GM20000 (cell line): ENCODE results near the gene ANKHD1.
"Not testable (repeated sequence)": the region's sequence is repeated elsewhere in the genome, so short reads cannot be mapped to it uniquely, and the experiment has no call there.

Experiments used
- DNase-seq: peaks from one replicate; pipeline ENCODE4 v3.0.0; 2012; ENCODE audit warnings: low spot score
- CTCF ChIP-seq: IDR thresholded peaks from 2 replicates; pipeline ENCODE4 v1.5.1; 2012; ENCODE audit warnings: mild to moderate bottlenecking, control low read depth; ENCODE audit errors: extremely low read depth, missing control alignments

ANKHD1 gene

GRCh38 chr5:140570488-140570887, 168.9 kb downstream of the ANKHD1 start:
- no peak for TF ChIP-seq CTCF
- no peak for DNase-seq

- no peak for DNase-seq
- TF ChIP-seq CTCF: no peak
These were observed 169.5 kb downstream of the ANKHD1 start for GRCh38 chr5:140571105-140571504.

GRCh38 chr5:140573683-140574082, 172.1 kb downstream of the ANKHD1 start:
- no peak for DNase-seq
- TF ChIP-seq CTCF: no peak

- DNase-seq: no peak
- TF ChIP-seq CTCF: no peak
These were observed 172.5 kb downstream of the ANKHD1 start for GRCh38 chr5:140574165-140574564.

GRCh38 chr5:140575309-140575708, 173.7 kb downstream of the ANKHD1 start:
- no peak for TF ChIP-seq CTCF
- DNase-seq: no peak

GRCh38 chr5:140576776-140577201, 175.2 kb downstream of the ANKHD1 start:
- no peak for TF ChIP-seq CTCF
- no peak for DNase-seq

- not testable (repeated sequence) for DNase-seq
These were observed 177.6 kb downstream of the ANKHD1 start for GRCh38 chr5:140579188-140579747.

- DNase-seq: no peak
- no peak for TF ChIP-seq CTCF
These were observed 185.9 kb downstream of the ANKHD1 start for GRCh38 chr5:140587495-140587894.
